B cell (primary cell): ENCODE measurements around the gene PARN.

Source experiments
- CTCF ChIP-seq: fragments of 200-600 bp; IDR thresholded peaks from one replicate; pipeline ENCODE4 v1.8.0; 2022; ENCODE audit warnings: antibody characterized with exemption, mild to moderate bottlenecking
- EZH2 ChIP-seq: IDR thresholded peaks from 2 replicates; pipeline ENCODE4 v1.6.1; 2012; ENCODE audit warnings: borderline replicate concordance, low read depth, mild to moderate bottlenecking, moderate library complexity, low read length; ENCODE audit not compliant: insufficient read depth, poor library complexity, severe bottlenecking

DNA sequence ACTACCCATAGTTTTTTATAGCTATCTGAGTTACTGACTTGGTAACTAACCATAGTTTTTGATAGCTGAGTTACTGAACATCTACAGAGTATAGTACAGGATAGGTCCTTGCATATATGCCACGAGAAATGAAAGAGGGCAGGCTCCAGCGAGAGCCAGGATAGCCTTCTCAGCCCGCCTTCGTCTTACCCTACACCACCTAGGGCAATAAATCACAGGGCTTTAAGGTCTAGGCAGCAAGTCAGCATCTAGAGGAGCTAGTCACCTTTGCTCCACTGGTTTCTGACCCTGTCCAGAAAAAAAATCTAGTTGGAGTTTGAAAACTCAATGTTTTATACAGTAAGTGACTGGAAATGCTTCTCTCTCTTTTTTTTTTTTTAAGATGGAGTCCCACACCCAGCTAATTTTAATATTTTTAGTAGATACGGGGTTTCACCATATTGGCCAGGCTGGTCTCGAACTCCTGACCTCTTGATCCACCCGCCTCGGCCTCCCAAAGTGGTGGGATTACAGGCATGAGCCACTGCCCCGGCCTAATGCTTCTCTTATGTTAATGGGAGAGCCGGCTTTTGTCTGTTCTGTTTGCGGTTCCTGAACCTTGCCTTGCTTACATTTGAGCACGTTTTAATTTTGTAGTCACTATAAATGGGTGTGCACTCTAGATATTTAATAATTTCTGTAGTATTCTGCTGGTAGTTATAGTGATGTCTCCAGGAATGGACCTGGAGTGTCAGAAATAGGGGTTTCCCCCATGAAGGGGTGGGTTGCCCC, 5.5 kb upstream of the PARN start:
- TF ChIP-seq CTCF: no peak
- no peak for TF ChIP-seq EZH2
